ENCODE measurements around the gene GLYATL3.

- no peak for TF ChIP-seq CTCF (IDR thresholded peaks at IDR 0.05)
- no peak for TF ChIP-seq POLR2AphosphoS5 (IDR thresholded peaks at IDR 0.05; ENCODE audit: low read depth, low read length)
- no peak for TF ChIP-seq REST (IDR thresholded peaks at IDR 0.05; ENCODE audit: insufficient read depth in 1 of 2, low read depth in 2 of 2, low read length in 1 of 2)
- TF ChIP-seq TCF7L2 (IDR thresholded peaks at IDR 0.05; ENCODE audit: low read depth, low read length) = no peak
- TF ChIP-seq SIN3A (IDR thresholded peaks at IDR 0.05; ENCODE audit: borderline replicate concordance, insufficient read depth, low read depth, low read length) = no peak
Measured at GRCh38 chr6:49565261-49565660, 65.5 kb downstream of the GLYATL3 start.

All from Panc1 (cell line).